22Rv1 (cell line): Measurements from ENCODE around the gene MACROH2A1.

Experiments used
- H3K27ac ChIP-seq: fragments of 450-650 bp; 2 replicates; pipeline ENCODE4 v1.5.1; 2017
- CTCF ChIP-seq: fragments of 450-650 bp; IDR thresholded peaks from 2 replicates; pipeline ENCODE4 v1.5.1; 2017; ENCODE audit warnings: mild to moderate bottlenecking
- ZFX ChIP-seq: fragments of 450-650 bp; IDR thresholded peaks from 2 replicates; pipeline ENCODE4 v1.6.1; 2017; ENCODE audit warnings: antibody characterized with exemption, borderline replicate concordance

Gene MACROH2A1

GRCh38 chr5:135303582-135304173 is 95.4 kb downstream of the MACROH2A1 start:
- H3K27ac ChIP-seq, result no peak overlapping the region
- TF ChIP-seq CTCF (no peak), ZFX (no peak)

DNA sequence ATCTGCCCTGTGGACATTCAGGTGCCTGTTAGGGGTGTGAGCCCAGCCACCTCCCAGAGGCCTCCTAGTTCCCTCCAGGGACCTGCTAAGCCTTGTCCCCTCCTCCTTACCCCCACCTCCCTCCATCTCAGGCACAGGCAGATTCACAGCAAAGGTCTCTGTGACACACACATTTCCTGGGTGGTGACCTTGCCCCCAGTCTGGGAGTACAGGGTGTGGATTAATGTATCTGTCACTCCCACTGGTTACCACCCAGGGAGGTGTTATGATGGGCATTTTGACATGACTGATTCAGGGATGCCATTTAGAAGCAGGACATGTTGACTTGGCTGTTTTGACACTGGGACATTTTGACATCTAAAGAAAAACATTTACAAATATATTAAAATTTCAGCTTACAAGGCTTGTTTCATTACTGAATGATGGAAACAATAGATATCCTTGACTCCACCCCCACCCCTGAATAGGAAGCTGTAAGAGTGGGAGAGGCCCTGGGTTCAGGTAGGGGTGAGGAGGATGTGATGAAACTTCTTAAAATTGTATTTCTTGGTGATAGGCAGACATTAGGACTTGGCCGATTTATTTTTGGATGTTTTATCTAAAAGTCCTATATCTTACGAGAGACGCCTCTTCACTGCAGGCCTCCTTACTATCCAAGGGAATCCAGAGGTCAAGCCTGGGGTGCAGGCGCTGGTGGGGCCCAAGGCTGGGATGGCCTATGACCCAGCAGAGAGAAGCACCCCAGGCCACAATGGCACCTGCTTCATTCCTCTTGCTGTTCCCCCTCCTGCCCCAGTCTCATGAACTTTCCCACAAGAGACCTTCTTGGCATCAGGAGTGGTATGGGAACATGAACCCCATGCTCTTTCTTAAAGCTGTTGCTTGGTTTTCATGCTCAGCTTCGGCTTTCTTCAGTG is 101.9 kb downstream of the MACROH2A1 start:
- no peak for TF ChIP-seq CTCF
- no peak for TF ChIP-seq ZFX
- no peak overlapping the region for H3K27ac ChIP-seq

DNA sequence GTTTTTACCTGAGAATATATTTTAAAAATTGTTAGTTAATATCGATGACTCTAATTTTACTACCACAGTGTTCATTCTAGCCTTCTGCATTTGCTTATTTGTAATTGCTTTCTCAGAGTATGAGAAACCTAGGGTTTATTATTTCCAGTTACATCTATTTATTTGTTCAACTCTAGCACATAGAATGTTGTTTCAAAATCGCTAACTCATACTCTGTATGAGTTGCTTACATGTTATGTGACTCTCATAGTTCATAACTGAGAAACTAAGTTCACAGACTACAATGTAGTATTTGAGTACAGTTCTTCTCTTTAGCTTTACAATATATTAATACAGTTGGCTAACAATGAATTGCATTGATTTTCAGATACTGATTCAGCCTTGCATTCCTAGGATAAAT is 103.2 kb downstream of the MACROH2A1 start:
- TF ChIP-seq ZFX (no peak), CTCF (no peak)
- no peak overlapping the region for H3K27ac ChIP-seq

- no peak for TF ChIP-seq CTCF
- TF ChIP-seq ZFX, result no peak
- no peak overlapping the region for H3K27ac ChIP-seq
Measured at GRCh38 chr5:135294793-135295192, 104.2 kb downstream of the MACROH2A1 start.

- H3K27ac ChIP-seq, result peak overlapping the region; percentile 55
- TF ChIP-seq CTCF (no peak), ZFX (no peak)
Measured at GRCh38 chr5:135289651-135290050, 109.4 kb downstream of the MACROH2A1 start.

- TF ChIP-seq CTCF, result no peak
- no peak for TF ChIP-seq ZFX
- no peak overlapping the region for H3K27ac ChIP-seq
Measured at GRCh38 chr5:135287551-135287950, 111.5 kb downstream of the MACROH2A1 start.
